Measurements from ENCODE around the gene C4BPA.

GRCh38 chr1:207064561-207064960 lies 39.5 kb upstream of the C4BPA start:
- TF ChIP-seq REST (IDR thresholded peaks at IDR 0.05; ENCODE audit: insufficient read depth in 1 of 2, low read depth in 2 of 2, low read length in 2 of 2) (no peak), POLR2AphosphoS5 (IDR thresholded peaks at IDR 0.05; ENCODE audit: low read depth, low read length) (no peak), FOXP2 (optimal IDR thresholded peaks at IDR 0.05; ENCODE audit: borderline replicate concordance, extremely low read depth, extremely low read length, insufficient read depth) (no peak)

All from PFSK-1 (cell line).